Heart right ventricle (tissue), 16 donors: ENCODE data around the gene XPO6. TPM values are rescaled to one million over a fixed set of nuclear protein-coding genes. Genes with fewer than 3 reads are reported as not detected.

Experiments
- ATAC-seq, 8 donors: fragments of 200-7000 bp; cut with Tn5 transposase; one replicate each; pipeline ENCODE4 v1.9.1; 2020; ENCODE audit warnings: mild to moderate bottlenecking in 8 of 8, moderate library complexity in 8 of 8, moderate number of reproducible peaks in 1 of 8
- DNase-seq, 2 donors: peaks; one replicate each; pipeline ENCODE4 v3.0.0-alpha.2; 2020
- H3K27ac ChIP-seq, 10 donors: fragments of 200-600 bp; sonication (generic) in 2 of 10; one replicate each; pipeline versions ENCODE4 v1.5.0 to v1.8.0; 2020 to 2022; ENCODE audit warnings: mild to moderate bottlenecking in 3 of 10
- H3K27me3 ChIP-seq, 7 donors: fragments of 200-600 bp; one replicate each; pipeline ENCODE4 v1.8.0; 2021 to 2022; ENCODE audit warnings: mild to moderate bottlenecking in 2 of 7
- H3K36me3 ChIP-seq, 9 donors: fragments of 200-600 bp; sonication (generic) in 1 of 9; one replicate each; pipeline versions ENCODE4 v1.5.0 to v1.8.0; 2020 to 2022; ENCODE audit warnings: mild to moderate bottlenecking in 2 of 9
- H3K4me1 ChIP-seq, 9 donors: fragments of 200-600 bp; sonication (generic) in 1 of 9; one replicate each; pipeline versions ENCODE4 v1.5.0 to v1.8.0; 2020 to 2022; ENCODE audit warnings: mild to moderate bottlenecking in 4 of 9
- H3K4me3 ChIP-seq, 10 donors: fragments of 200-600 bp; sonication (generic) in 2 of 10; one replicate each; pipeline versions ENCODE4 v1.5.0 to v1.8.0; 2020 to 2022; ENCODE audit warnings: mild to moderate bottlenecking in 7 of 10, moderate library complexity in 2 of 10
- H3K9me3 ChIP-seq, 11 donors: fragments of 200-600 bp in 10 of 11; sonication (generic) in 2 of 11; one replicate each; pipeline versions ENCODE4 v1.5.0 to v1.8.0; 2013 to 2022; ENCODE audit warnings: mild to moderate bottlenecking in 2 of 11, control low read depth in 1 of 11, moderate library complexity in 1 of 11
- WGBS, 2 donors: extraction: QIAGEN DNeasy Blood & Tissue Kit; methylation state at CpG; one replicate each; pipeline ENCODE4 v1.1.7; 2013; ENCODE audit warnings: inconsistent platforms in 1 of 2; 5-methylcytosine and 5-hydroxymethylcytosine counted together
- intact Hi-C, 10 donors: fragments of 100-400 bp; cut with DNase I; formaldehyde crosslinking; loops; one replicate each; pipeline versions ENCODE4 v1.11.1 to v1.14.2; 2022
- polyA plus RNA-seq, 2 donors: library from polyadenylated mRNA; stranded (reverse); fragments of 200-250 nt; gene quantifications; one replicate each; pipeline ENCODE4 v1.2.3, GENCODE V29; 2013
- total RNA-seq, 10 donors: library from RNA; stranded (reverse); fragmentation: NEBNext Ultra II Directional in 3 of 10; extraction: Animal tissue kit (Norgen Biotek cat#: 25700) in 3 of 10; gene quantifications; one replicate each; pipeline versions ENCODE4 v1.2.1 to v1.2.4, GENCODE V29; 2021 to 2023
- TF ChIP-seq, protein P1 (sequence below), 9 donors: fragments of 200-600 bp; sonication (generic) in 2 of 9; IDR thresholded peaks; one replicate each; pipeline versions ENCODE4 v1.5.0 to v1.8.0; 2021 to 2022; ENCODE audit warnings: antibody characterized with exemption in 9 of 9, mild to moderate bottlenecking in 5 of 9, moderate library complexity in 1 of 9
- donor health status: Arrhythmogenic right ventricular cardiomyopathy.
- donor health status: ischemic (EF 13 %, LVEDD 7.1; RV severe dilation, severe dysfunction).
- donor health status: healthy with polysubstance abuse.
- donor health status: DM: no; HTN: yes; CAD: no.
- donor health status: DM: no; HTN: no; CAD: no.
- donor health status: ischemic (EF 25% LVEDD 6.9; RV normal size, moderate dysfunction).
- donor health status: ischemic (EF 25% LVEDD 5.7; RV mildly dilated, moderate dysfunction).
- donor health status: healthy.
- donor health status: DM: yes; HTN: yes; CAD: no.
- donor health status: Ischemic cardiomyopathy.
- donor health status: ischemic (EF 35%, LVEDD 5.7; RV mildly dilated, moderate dysfunction).
- donor health status: nonischemic (EF 11% LVEDD 7.7; RV severe dilation, severe dysfunction).
- donor health status: DM: yes; HTN: yes; CAD: no.
- donor health status: PGD.
- donor health status: ischemic (EF 29% LVEDD 5.4; RV normal size, mild dysfunction).
- donor health status: nonischemic (EF 23%, LVEDD 6.1; RV moderate dilation, normal function).

The XPO6 gene
- total and polyA plus RNA-seq, 12 donors: 22.1 to 41.8 (median 29.3) TPM

DNA sequence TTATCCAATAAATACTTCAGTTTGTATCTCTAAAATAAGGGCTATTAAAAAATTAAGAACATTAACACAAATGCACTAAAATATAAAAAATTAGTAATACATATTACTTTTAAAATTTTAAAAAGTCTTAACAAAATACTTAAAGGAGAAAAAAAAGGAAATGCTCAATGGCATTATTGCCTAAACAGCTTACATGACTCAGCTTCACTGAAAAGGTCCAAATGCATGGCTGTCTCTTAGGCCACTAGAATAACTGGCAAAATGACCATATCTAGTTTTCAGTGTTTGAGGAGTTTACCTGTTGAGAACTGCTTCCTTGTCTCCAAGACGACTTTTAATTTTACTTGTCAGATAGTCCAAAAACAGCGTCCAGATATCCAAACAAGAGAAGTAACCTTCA, 66.0 kb downstream of the XPO6 start:
- TF ChIP-seq, protein P1, sequence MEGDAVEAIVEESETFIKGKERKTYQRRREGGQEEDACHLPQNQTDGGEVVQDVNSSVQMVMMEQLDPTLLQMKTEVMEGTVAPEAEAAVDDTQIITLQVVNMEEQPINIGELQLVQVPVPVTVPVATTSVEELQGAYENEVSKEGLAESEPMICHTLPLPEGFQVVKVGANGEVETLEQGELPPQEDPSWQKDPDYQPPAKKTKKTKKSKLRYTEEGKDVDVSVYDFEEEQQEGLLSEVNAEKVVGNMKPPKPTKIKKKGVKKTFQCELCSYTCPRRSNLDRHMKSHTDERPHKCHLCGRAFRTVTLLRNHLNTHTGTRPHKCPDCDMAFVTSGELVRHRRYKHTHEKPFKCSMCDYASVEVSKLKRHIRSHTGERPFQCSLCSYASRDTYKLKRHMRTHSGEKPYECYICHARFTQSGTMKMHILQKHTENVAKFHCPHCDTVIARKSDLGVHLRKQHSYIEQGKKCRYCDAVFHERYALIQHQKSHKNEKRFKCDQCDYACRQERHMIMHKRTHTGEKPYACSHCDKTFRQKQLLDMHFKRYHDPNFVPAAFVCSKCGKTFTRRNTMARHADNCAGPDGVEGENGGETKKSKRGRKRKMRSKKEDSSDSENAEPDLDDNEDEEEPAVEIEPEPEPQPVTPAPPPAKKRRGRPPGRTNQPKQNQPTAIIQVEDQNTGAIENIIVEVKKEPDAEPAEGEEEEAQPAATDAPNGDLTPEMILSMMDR (IDR thresholded peaks at IDR 0.05): no peak

DNA sequence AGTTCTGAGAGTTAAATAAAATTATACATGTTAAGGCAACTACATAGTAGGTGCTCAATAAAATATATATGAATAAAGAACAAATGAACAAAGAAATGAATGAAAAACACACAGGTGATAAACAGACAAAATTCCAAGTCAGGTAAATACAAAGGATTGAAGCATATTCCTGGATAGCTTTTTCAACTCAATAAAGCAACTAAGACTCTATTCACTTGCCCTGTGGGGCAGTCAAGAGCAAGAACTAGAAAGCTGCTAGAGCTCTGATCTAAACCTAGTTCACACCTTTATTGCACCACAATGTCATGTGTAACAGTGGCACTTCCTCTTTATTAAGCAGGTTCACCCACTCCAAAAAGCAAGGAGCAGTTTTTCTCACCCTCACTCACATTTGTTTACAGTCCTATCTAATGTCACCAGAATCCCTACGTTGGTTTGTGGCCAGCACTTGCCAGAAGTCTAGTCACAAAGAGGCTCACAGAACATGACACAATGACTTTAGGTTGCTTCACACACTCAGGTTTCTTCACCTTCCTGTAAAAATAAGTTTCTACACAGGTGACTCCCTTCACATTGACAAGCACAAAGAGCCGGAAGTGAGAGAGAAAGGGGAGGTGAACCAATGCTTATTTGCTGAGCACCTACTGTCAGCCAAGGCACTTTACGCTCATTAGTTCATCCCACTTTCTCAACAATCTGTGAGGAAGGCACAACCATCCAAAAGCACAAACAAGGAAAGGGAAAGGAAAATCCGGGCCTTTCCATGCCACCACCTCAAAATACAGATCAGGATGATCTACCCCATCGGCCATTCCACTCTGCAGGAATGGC, 70.8 kb downstream of the XPO6 start:
- ATAC-seq (peak in 7 of 8 donors; percentile 34 to 65 (median 50)), DNase-seq (peak in 1 of 2 donors; percentile 13)
- H3K36me3 ChIP-seq: peaks cover 0 to 76% (median 14%) of the 10 kb centered on the region in 9 donors
- intact Hi-C loops: no loop called here
- H3K27me3 ChIP-seq: no peaks in the 10 kb centered on the region
- 86 to 87% methylated on average over 5 of the region's 5 CpGs for WGBS, 2 donors
- peak overlapping the region in 4 of 10 donors; percentile 26 to 93 (median 48) for H3K27ac ChIP-seq
- peak overlapping the region in 1 of 10 donors; percentile 28 for H3K4me3 ChIP-seq
- peaks cover 0 to 84% (median 0%) of the 10 kb centered on the region in 9 donors for H3K4me1 ChIP-seq
- TF ChIP-seq, protein P1 (IDR thresholded peaks at IDR 0.05): peak in 1 of 9 donors; percentile 18
- H3K9me3 ChIP-seq: no peaks in the 10 kb centered on the region

More for the DNA sequence above, 66.0 kb downstream of the XPO6 start:
- ATAC-seq (no peak), DNase-seq (no peak)
- intact Hi-C loops: no loop called here
- H3K36me3 ChIP-seq: peaks cover 0 to 94% (median 25%) of the 10 kb centered on the region in 9 donors
- no peak overlapping the region for H3K4me3 ChIP-seq
- peaks cover 0 to 68% (median 0%) of the 10 kb centered on the region in 9 donors for H3K4me1 ChIP-seq
- no peaks in the 10 kb centered on the region for H3K27me3 ChIP-seq
- 91 to 92% methylated on average over 2 of the region's 2 CpGs for WGBS, 2 donors
- H3K27ac ChIP-seq: peak overlapping the region in 1 of 10 donors; percentile 93
- H3K9me3 ChIP-seq: no peaks in the 10 kb centered on the region

DNA sequence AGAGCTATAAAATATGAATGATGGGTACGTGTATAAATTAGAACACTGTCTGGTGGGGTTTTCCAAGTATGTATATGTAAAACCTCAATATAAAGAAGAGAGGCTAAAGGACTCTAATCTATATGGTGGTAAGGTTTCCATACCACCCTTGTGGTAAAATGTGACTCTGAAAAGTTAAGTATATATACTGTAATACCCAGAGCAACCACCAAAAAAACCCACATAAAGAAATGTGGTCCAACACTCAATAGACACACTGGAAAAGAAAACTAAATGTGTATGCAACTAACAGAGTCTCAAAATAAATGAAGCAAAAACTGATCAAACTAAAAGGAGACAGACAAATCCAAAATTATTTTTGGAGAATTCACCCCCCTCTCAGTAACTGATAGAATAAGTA, 72.2 kb downstream of the XPO6 start:
- TF ChIP-seq, protein P1 (IDR thresholded peaks at IDR 0.05): peak in 1 of 9 donors; percentile 33
- Histone ChIP-seq H3K4me3 (no peak overlapping the region), H3K27me3 (no peaks in the 10 kb centered on the region), H3K27ac (peak overlapping the region in 1 of 10 donors; percentile 93), H3K36me3 (peaks cover 0 to 76% (median 16%) of the 10 kb centered on the region in 9 donors), H3K4me1 (peaks cover 0 to 70% (median 0%) of the 10 kb centered on the region in 9 donors), H3K9me3 (no peaks in the 10 kb centered on the region)
- intact Hi-C loops: loop anchor here in 1 of 10 donors (5.0 kb wide), 1 partner anchor 47 kb away; no protein-coding TSS in a partner anchor
- DNase-seq (no peak), ATAC-seq (no peak)
- 93 to 97% methylated on average over 1 of the region's 1 CpG for WGBS, 2 donors

DNA sequence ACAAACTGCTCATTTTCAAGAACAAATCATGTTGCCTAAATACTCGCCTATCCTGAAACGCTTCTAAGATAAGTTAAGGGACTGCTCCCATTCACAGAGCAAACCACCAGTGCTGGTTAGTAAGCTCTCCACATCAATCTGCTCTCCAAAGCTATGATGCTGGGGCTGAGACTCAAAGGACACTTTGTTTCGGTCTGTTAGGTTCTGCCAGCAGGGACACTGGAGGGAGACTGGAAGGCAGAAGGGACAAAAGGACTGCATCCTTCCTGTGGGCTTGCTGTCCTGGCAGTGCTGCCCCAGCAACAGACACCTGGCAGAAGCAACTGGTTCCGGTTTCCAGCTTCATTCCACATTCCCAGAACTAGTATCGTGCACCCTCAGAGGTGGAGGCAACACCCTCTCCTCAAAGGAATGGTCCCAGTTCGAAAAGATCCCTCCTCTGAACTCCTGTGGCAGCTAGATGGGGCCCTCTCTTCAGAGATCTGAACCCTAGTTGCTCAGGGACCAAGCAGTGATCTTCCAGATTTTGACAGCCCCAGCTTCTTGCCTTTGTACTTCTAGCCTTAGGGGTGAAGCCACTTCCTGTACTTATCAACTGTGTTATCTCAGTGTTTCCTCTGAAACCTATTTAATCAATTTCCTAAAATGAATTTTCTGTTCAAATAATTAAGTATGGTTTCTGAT, 74.9 kb downstream of the XPO6 start:
- Histone ChIP-seq H3K9me3 (no peaks in the 10 kb centered on the region), H3K27me3 (no peaks in the 10 kb centered on the region), H3K4me1 (peaks cover 0 to 43% (median 0%) of the 10 kb centered on the region in 9 donors), H3K4me3 (no peak overlapping the region), H3K27ac (peak overlapping the region in 1 of 10 donors; percentile 60), H3K36me3 (peaks cover 0 to 85% (median 27%) of the 10 kb centered on the region in 9 donors)
- intact Hi-C loops: loop anchor here in 1 of 10 donors (5.0 kb wide), 1 partner anchor 45 kb away; no protein-coding TSS in a partner anchor
- ATAC-seq: peak in 2 of 8 donors; percentile 17 to 25
- WGBS, 2 donors: 79 to 85% methylated on average over 6 of the region's 6 CpGs
- no peak for DNase-seq
- TF ChIP-seq, protein P1 (IDR thresholded peaks at IDR 0.05): peak in 1 of 9 donors; percentile 28
